GM23248 (cell line): ENCODE data around the gene HAPLN2.

Source experiments
- EZH2 ChIP-seq: fragments of 200-600 bp; sonication (generic); IDR thresholded peaks from 2 replicates; pipeline ENCODE4 v1.6.1; 2018; ENCODE audit warnings: antibody characterized with exemption, mild to moderate bottlenecking; ENCODE audit not compliant: insufficient read depth, poor library complexity, severe bottlenecking
- EZH2phosphoT487 ChIP-seq: fragments of 200-600 bp; sonication (generic); IDR thresholded peaks from 2 replicates; pipeline ENCODE4 v1.6.1; 2018; ENCODE audit warnings: antibody characterized with exemption, moderate library complexity, mild to moderate bottlenecking, low read depth; ENCODE audit not compliant: insufficient read depth

DNA sequence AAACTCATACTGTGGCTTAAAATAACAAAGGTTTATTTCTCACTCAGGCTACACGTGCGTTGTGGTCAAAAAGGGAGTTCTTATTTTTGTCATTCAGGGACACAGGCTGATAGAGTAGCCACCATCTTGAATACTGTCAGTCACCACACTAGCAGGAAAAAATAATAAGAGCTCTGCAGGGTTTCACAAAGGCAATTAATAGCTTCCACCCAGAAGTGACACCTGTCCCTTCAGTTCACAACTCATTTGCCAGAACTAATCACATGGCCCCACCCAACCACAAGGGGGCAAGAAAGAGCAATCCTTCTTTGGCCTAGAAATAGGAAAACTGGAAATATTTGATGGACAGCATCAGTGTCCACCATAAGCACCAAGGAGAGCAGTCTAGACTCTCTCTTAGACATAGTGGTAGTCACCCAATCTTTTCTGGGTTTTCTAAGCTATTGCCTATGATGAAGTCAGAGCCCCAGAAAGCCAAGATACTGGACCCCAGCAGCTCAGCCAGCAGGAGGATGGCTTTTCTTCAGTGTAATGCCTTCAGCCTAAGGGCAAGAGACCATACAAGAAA lies 8.2 kb downstream of the HAPLN2 start:
- TF ChIP-seq EZH2phosphoT487 (no peak), EZH2 (no peak)
